ENCODE results near the gene SHROOM2. TPM values are rescaled to one million over a fixed set of nuclear protein-coding genes. Genes with fewer than 3 reads are reported as not detected.

The SHROOM2 gene
- total RNA-seq, 4 donors from 2014 or later = 0.05 to 0.36 (median 0.26) TPM

- in situ Hi-C loops (cut with MboI; ENCODE audit: low sequenced_read_pairs in 4 of 4) = no loop called here
- no peak for ATAC-seq
- no peaks in the 10 kb centered on the region for H3K27me3 ChIP-seq
Observed at GRCh38 chrX:9867753-9868152, 81.5 kb downstream of the SHROOM2 start.

GRCh38 chrX:9871701-9872268 lies 85.6 kb downstream of the SHROOM2 start:
- Histone ChIP-seq H3K9me3 (no peaks in the 10 kb centered on the region), H3K4me3 (no peak overlapping the region), H3K4me1 (no peaks in the 10 kb centered on the region), H3K27ac (no peak overlapping the region), H3K27me3 (no peaks in the 10 kb centered on the region), H3K36me3 (no peaks in the 10 kb centered on the region)
- DNase-seq = no peak
- intact Hi-C loops (cut with DNase I; ENCODE audit: low total_unique reads) (loop anchor here (10.0 kb wide), 1 partner anchor 243 kb away; no protein-coding TSS in a partner anchor), in situ Hi-C loops (cut with MboI; ENCODE audit: low sequenced_read_pairs in 4 of 4) (no loop called here)
- ATAC-seq = no peak
- TF ChIP-seq CTCF (IDR thresholded peaks at IDR 0.05 in 4 of 5, conservative IDR thresholded peaks at IDR 0.05 in 1 of 5) = no peak
- TF ChIP-seq POLR2A (IDR thresholded peaks at IDR 0.05) = no peak

More at GRCh38 chrX:9867753-9868152, 81.5 kb downstream of the SHROOM2 start:
- intact Hi-C loops (cut with DNase I; ENCODE audit: low total_unique reads) = no loop called here
- no peaks in the 10 kb centered on the region for H3K36me3 ChIP-seq
- TF ChIP-seq POLR2A (IDR thresholded peaks at IDR 0.05) = no peak
- no peak for TF ChIP-seq CTCF (IDR thresholded peaks at IDR 0.05 in 4 of 5, conservative IDR thresholded peaks at IDR 0.05 in 1 of 5)
- no peaks in the 10 kb centered on the region for H3K9me3 ChIP-seq
- no peaks in the 10 kb centered on the region for H3K4me1 ChIP-seq
- no peak for DNase-seq
- H3K4me3 ChIP-seq = no peak overlapping the region
- H3K27ac ChIP-seq = no peak overlapping the region

GRCh38 chrX:9873360-9873759 lies 87.1 kb downstream of the SHROOM2 start:
- H3K36me3 ChIP-seq = no peaks in the 10 kb centered on the region
- H3K4me1 ChIP-seq = no peaks in the 10 kb centered on the region
- no peaks in the 10 kb centered on the region for H3K27me3 ChIP-seq
- H3K27ac ChIP-seq = no peak overlapping the region
- H3K9me3 ChIP-seq = no peaks in the 10 kb centered on the region
- ATAC-seq (no peak), DNase-seq (no peak)
- in situ Hi-C loops (cut with MboI; ENCODE audit: low sequenced_read_pairs in 4 of 4) = no loop called here
- TF ChIP-seq CTCF (IDR thresholded peaks at IDR 0.05 in 4 of 5, conservative IDR thresholded peaks at IDR 0.05 in 1 of 5) = no peak
- no peak for TF ChIP-seq POLR2A (IDR thresholded peaks at IDR 0.05)
- intact Hi-C loops (cut with DNase I; ENCODE audit: low total_unique reads) = loop anchor here (10.0 kb wide), 1 partner anchor 241 kb away; no protein-coding TSS in a partner anchor
- no peak overlapping the region for H3K4me3 ChIP-seq

- no peaks in the 10 kb centered on the region for H3K27me3 ChIP-seq
- TF ChIP-seq POLR2A (IDR thresholded peaks at IDR 0.05) = no peak
- peak in 2 of 5 experiments; percentile 36 to 41 for TF ChIP-seq CTCF (IDR thresholded peaks at IDR 0.05 in 4 of 5, conservative IDR thresholded peaks at IDR 0.05 in 1 of 5)
- H3K9me3 ChIP-seq = no peaks in the 10 kb centered on the region
- intact Hi-C loops (cut with DNase I; ENCODE audit: low total_unique reads) = loop anchor here (10.0 kb wide), 1 partner anchor 241 kb away; no protein-coding TSS in a partner anchor
- no peak for ATAC-seq
- no peak for DNase-seq
- no peak overlapping the region for H3K4me3 ChIP-seq
- H3K36me3 ChIP-seq = no peaks in the 10 kb centered on the region
- no peaks in the 10 kb centered on the region for H3K4me1 ChIP-seq
- H3K27ac ChIP-seq = no peak overlapping the region
- in situ Hi-C loops (cut with MboI; ENCODE audit: low sequenced_read_pairs in 4 of 4) = no loop called here
Observed at GRCh38 chrX:9873952-9874351, 87.7 kb downstream of the SHROOM2 start.
